ENCODE results near the gene MED13L. TPM values are rescaled to one million over a fixed set of nuclear protein-coding genes. Genes with fewer than 3 reads are reported as not detected.

The MED13L gene
- total RNA-seq, 3 donors from 2014 or later = 45.6 to 49.7 (median 47.5) TPM

- DNase-seq = no peak
- Mint-ChIP-seq H3K9me3 (no peaks in the 10 kb centered on the region), H3K27me3 (ENCODE audit: low read depth) (no peaks in the 10 kb centered on the region), H3K4me3 (no peak overlapping the region), H3K36me3 (ENCODE audit: insufficient read depth) (peaks cover 2% of the 10 kb centered on the region), H3K4me1 (ENCODE audit: low read depth) (peaks cover 63% of the 10 kb centered on the region)
- ATAC-seq = no peak
Observed at GRCh38 chr12:116153983-116154382, 123.5 kb downstream of the MED13L start.

DNA sequence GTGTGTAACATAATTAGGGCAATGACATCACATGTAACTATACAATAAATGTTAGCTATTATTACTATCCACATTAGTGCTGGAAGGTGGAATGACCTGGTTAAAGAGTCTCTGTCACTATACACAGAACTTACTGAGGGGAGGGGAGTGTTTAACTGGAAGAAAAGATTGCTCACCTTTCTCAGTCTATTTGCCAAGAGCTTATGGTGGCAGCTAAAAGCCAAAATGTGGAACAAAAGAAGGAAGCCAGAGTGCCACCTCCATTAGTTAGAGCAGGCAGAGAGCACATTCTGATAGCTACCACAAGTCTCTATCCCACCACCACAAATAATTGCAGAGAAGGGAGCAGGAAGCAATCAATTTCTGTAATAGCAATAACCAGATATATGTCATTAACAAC lies 124.4 kb downstream of the MED13L start:
- DNase-seq (no peak), ATAC-seq (no peak)
- Mint-ChIP-seq H3K4me3 (no peak overlapping the region), H3K27me3 (ENCODE audit: low read depth) (no peaks in the 10 kb centered on the region), H3K4me1 (ENCODE audit: low read depth) (peaks cover 62% of the 10 kb centered on the region), H3K36me3 (ENCODE audit: insufficient read depth) (peaks cover 2% of the 10 kb centered on the region), H3K9me3 (no peaks in the 10 kb centered on the region)

DNA sequence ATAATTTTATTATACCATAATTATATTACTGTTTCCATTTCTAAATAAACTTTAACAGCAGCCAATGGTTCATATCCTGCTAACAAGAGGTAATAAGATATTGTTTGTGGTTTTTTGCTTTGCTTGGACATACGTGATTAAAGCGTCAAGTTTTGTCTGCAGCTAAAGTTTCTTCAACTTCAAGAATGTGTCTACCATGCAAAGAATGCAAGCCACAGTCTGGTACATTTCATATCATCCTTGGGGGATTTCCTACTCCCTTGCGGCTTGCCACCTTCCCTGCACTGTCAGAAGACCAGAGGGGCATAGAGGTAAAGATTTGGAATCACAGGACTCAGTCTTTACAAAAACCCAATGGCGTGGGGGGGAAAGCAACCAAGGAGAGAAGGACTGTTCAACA lies 125.2 kb downstream of the MED13L start:
- Mint-ChIP-seq H3K4me3 (no peak overlapping the region), H3K36me3 (ENCODE audit: insufficient read depth) (no peaks in the 10 kb centered on the region), H3K27me3 (ENCODE audit: low read depth) (no peaks in the 10 kb centered on the region), H3K9me3 (no peaks in the 10 kb centered on the region), H3K4me1 (ENCODE audit: low read depth) (peaks cover 54% of the 10 kb centered on the region)
- DNase-seq (no peak), ATAC-seq (peak in 1 of 2 donors; percentile 46)

GRCh38 chr12:116150452-116150851 lies 127.0 kb downstream of the MED13L start:
- Mint-ChIP-seq H3K4me3 (no peak overlapping the region), H3K9me3 (no peaks in the 10 kb centered on the region), H3K36me3 (ENCODE audit: insufficient read depth) (no peaks in the 10 kb centered on the region), H3K27me3 (ENCODE audit: low read depth) (no peaks in the 10 kb centered on the region), H3K4me1 (ENCODE audit: low read depth) (peaks cover 49% of the 10 kb centered on the region)
- ATAC-seq (no peak), DNase-seq (no peak)

DNA sequence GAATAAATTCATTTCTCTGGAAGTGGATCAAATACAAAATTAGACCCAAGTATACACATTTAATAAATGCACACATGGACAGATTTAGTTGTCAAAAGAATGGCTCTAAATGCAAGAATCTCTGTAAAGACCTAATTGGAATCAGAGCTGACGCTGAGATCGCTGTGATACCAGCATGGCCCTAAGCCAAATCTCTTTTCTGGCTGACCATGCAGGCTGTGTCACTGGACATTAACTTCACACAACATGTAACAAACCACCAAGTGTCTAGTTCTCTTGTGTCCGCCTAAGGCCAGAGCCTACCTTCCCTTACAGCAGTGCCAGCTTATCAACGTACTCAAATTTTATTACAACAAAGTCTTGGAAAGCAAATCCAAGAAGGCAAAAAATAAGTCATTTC lies 127.5 kb downstream of the MED13L start:
- H3K27me3 Mint-ChIP-seq (ENCODE audit: low read depth) = no peaks in the 10 kb centered on the region
- H3K4me3 Mint-ChIP-seq = no peak overlapping the region
- ATAC-seq (no peak), DNase-seq (no peak)
- H3K4me1 Mint-ChIP-seq (ENCODE audit: low read depth) = peaks cover 49% of the 10 kb centered on the region
- no peaks in the 10 kb centered on the region for H3K36me3 Mint-ChIP-seq (ENCODE audit: insufficient read depth)
- H3K9me3 Mint-ChIP-seq = no peaks in the 10 kb centered on the region

GRCh38 chr12:116148844-116149243 lies 128.6 kb downstream of the MED13L start:
- ATAC-seq (no peak), DNase-seq (no peak)
- Mint-ChIP-seq H3K4me1 (ENCODE audit: low read depth) (peaks cover 57% of the 10 kb centered on the region), H3K4me3 (no peak overlapping the region), H3K36me3 (ENCODE audit: insufficient read depth) (no peaks in the 10 kb centered on the region), H3K27me3 (ENCODE audit: low read depth) (no peaks in the 10 kb centered on the region), H3K9me3 (no peaks in the 10 kb centered on the region)

DNA sequence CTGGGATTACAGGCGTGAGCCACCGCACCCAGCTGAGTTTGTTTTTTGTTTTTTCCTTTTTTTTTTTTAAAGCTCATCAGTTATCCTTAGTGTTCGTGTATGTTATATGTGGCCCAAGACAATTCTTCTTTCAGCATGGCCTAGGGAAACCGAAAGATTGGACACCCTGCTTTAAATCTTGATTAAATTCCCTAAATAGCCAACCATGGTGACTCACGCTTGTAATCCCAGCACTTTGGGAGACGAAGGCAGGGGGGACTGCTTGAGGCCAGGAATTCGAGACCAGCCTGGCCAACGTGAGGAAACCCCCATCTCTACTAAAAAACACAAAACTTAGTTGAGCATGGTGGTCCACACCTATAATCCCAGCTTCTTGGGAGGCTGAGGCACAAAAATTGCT lies 131.1 kb downstream of the MED13L start:
- DNase-seq (no peak), ATAC-seq (no peak)
- Mint-ChIP-seq H3K27me3 (ENCODE audit: low read depth) (no peaks in the 10 kb centered on the region), H3K9me3 (no peaks in the 10 kb centered on the region), H3K4me1 (ENCODE audit: low read depth) (peaks cover 58% of the 10 kb centered on the region), H3K4me3 (no peak overlapping the region), H3K36me3 (ENCODE audit: insufficient read depth) (no peaks in the 10 kb centered on the region)

DNA sequence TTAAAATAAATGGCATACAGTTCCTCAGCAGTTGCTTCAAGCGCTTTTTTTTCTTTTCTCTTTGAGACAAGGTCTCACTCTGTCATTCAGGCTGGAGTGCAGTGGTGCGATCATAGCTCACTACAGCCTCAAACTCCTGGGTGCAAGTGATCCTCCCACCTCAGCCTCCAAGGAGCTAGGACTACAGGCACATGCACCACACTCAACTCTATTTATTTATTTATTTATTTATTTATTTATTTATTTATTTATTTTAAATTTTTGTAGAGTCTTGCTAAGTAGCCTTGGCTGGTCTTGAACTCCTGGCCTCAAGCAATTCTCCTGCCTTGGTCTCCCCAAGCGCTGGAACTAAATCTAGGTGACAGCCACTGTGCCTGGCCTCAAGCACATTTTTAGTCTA lies 132.0 kb downstream of the MED13L start:
- DNase-seq = no peak
- Mint-ChIP-seq H3K9me3 (no peaks in the 10 kb centered on the region), H3K4me3 (no peak overlapping the region), H3K27me3 (ENCODE audit: low read depth) (no peaks in the 10 kb centered on the region), H3K36me3 (ENCODE audit: insufficient read depth) (no peaks in the 10 kb centered on the region), H3K4me1 (ENCODE audit: low read depth) (peaks cover 51% of the 10 kb centered on the region)
- ATAC-seq = no peak

- H3K36me3 Mint-ChIP-seq (ENCODE audit: insufficient read depth) = no peaks in the 10 kb centered on the region
- no peak overlapping the region for H3K4me3 Mint-ChIP-seq
- H3K4me1 Mint-ChIP-seq (ENCODE audit: low read depth) = peaks cover 50% of the 10 kb centered on the region
- DNase-seq = no peak
- no peaks in the 10 kb centered on the region for H3K9me3 Mint-ChIP-seq
- H3K27me3 Mint-ChIP-seq (ENCODE audit: low read depth) = no peaks in the 10 kb centered on the region
- ATAC-seq = no peak
Observed at GRCh38 chr12:116144384-116144783, 133.1 kb downstream of the MED13L start.

DNA sequence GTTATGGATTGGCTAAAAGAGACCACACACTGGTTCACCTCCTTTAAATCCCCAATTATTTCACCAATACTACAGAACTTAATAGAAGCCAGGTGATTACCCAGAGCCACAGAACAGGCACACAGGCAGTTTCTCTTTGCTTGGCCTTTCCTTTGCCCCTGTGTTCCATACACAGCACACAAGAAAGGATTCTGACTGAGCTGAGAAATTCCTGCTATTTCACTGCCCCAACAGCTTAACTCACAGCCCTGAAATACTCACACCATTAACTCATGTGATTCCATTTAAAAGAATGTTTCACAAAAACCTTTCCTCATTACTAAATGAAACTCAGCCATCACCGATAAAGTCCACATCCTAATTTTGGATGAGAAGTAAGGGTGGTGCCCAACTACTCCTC lies 133.6 kb downstream of the MED13L start:
- Mint-ChIP-seq H3K36me3 (ENCODE audit: insufficient read depth) (no peaks in the 10 kb centered on the region), H3K4me3 (peak overlapping the region; percentile 17), H3K27me3 (ENCODE audit: low read depth) (no peaks in the 10 kb centered on the region), H3K9me3 (no peaks in the 10 kb centered on the region), H3K4me1 (ENCODE audit: low read depth) (peaks cover 49% of the 10 kb centered on the region)
- no peak for DNase-seq
- ATAC-seq = peak in 1 of 2 donors; percentile 18

- peak overlapping the region; percentile 17 for H3K4me3 Mint-ChIP-seq
Observed at GRCh38 chr12:116142936-116143898, 134.3 kb downstream of the MED13L start.

DNA sequence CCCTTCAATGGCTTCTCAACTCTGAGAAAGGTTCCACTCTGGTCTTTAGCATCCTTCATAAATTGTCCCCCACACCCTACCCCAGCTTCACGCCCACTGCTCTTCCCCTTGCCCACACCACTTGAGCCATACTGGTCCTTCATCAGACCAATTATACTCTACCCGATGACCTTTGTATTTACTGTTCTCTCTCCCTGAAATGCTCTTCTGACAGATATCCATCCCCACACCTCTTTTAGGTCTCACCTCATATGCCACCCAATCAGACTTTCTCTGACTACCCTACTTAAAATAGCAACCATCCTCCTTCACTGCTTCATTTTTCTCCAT lies 135.7 kb downstream of the MED13L start:
- Mint-ChIP-seq H3K4me3 (no peak overlapping the region), H3K36me3 (ENCODE audit: insufficient read depth) (no peaks in the 10 kb centered on the region), H3K9me3 (no peaks in the 10 kb centered on the region), H3K27me3 (ENCODE audit: low read depth) (no peaks in the 10 kb centered on the region), H3K4me1 (ENCODE audit: low read depth) (peaks cover 59% of the 10 kb centered on the region)
- ATAC-seq (no peak), DNase-seq (no peak)

More at GRCh38 chr12:116142936-116143898, 134.3 kb downstream of the MED13L start:
- Mint-ChIP-seq H3K36me3 (ENCODE audit: insufficient read depth) (no peaks in the 10 kb centered on the region), H3K27me3 (ENCODE audit: low read depth) (no peaks in the 10 kb centered on the region), H3K9me3 (no peaks in the 10 kb centered on the region), H3K4me1 (ENCODE audit: low read depth) (peaks cover 51% of the 10 kb centered on the region)
- ATAC-seq (peak; percentile 48 to 69), DNase-seq (no peak)

- DNase-seq = no peak
- Mint-ChIP-seq H3K4me3 (no peak overlapping the region), H3K9me3 (no peaks in the 10 kb centered on the region)
Observed at GRCh38 chr12:116141110-116141832, 136.2 kb downstream of the MED13L start.

GRCh38 chr12:116140529-116140928 lies 137.0 kb downstream of the MED13L start:
- ATAC-seq (no peak), DNase-seq (no peak)
- H3K36me3 Mint-ChIP-seq (ENCODE audit: insufficient read depth) = no peaks in the 10 kb centered on the region
- H3K4me3 Mint-ChIP-seq = no peak overlapping the region
- no peaks in the 10 kb centered on the region for H3K9me3 Mint-ChIP-seq
- no peaks in the 10 kb centered on the region for H3K27me3 Mint-ChIP-seq (ENCODE audit: low read depth)
- peaks cover 65% of the 10 kb centered on the region for H3K4me1 Mint-ChIP-seq (ENCODE audit: low read depth)

More at GRCh38 chr12:116141110-116141832, 136.2 kb downstream of the MED13L start:
- H3K27me3 Mint-ChIP-seq (ENCODE audit: low read depth) = no peaks in the 10 kb centered on the region
- peaks cover 61% of the 10 kb centered on the region for H3K4me1 Mint-ChIP-seq (ENCODE audit: low read depth)
- no peak for ATAC-seq
- H3K36me3 Mint-ChIP-seq (ENCODE audit: insufficient read depth) = no peaks in the 10 kb centered on the region

DNA sequence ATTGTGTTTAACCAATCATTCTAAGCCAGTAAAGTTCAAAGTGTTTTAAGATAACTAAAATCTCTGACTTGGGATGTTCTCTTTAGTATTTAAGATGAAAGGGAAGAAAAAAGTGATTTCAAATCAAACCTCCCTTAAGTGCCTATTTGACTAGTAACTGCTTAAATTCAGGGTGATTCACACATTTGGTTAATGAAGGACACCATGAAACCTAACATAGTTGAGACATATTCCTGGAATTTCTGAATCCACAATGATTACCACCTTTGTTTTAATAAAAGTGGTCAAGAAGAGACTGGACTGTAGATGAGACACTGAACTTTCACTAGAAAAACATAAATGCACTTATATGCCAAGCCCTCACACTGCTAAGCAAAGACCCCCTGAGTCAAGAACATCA lies 138.7 kb downstream of the MED13L start:
- Mint-ChIP-seq H3K27me3 (ENCODE audit: low read depth) (no peaks in the 10 kb centered on the region), H3K9me3 (no peaks in the 10 kb centered on the region), H3K4me1 (ENCODE audit: low read depth) (peaks cover 65% of the 10 kb centered on the region), H3K36me3 (ENCODE audit: insufficient read depth) (no peaks in the 10 kb centered on the region), H3K4me3 (no peak overlapping the region)
- ATAC-seq (peak in 1 of 2 donors; percentile 20), DNase-seq (no peak)
